ENCODE measurements around the gene PRR29.

PRR29 gene

DNA sequence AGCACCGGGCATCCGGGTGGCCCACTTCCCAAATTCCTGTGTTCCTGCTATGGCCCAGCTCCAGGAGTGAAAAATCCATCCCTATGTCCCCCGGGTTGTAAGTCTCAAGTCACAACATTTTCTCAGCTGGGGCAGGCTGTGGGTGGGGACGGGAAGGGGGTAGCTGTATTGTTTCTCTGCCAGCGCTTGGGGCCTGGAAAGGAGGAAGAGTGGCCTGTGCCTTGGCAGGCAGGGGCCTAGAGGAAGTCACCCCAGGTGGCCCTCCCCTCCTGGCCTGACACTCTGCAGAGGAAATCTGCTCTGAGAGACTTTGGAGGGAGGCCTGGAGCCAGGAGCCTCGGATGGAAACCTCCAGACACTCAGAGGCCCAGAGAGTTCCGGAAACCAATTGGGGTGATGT is 14.8 kb upstream of the PRR29 start:
- no peak overlapping the region for H3K4me3 ChIP-seq (ENCODE audit: low read depth, low read length, poor library complexity, severe bottlenecking)
- H4K20me1 ChIP-seq (ENCODE audit: insufficient read depth, low read length), result no peaks in the 10 kb centered on the region
- H2AFZ ChIP-seq (ENCODE audit: low read length), result no peak overlapping the region
- no peaks in the 10 kb centered on the region for H3K4me1 ChIP-seq (ENCODE audit: insufficient read depth, low read length, severe bottlenecking)
- no peak overlapping the region for H3K9ac ChIP-seq (ENCODE audit: low read length)
- no peaks in the 10 kb centered on the region for H3K9me2 ChIP-seq (ENCODE audit: low read depth, low read length)
- no peak for TF ChIP-seq EZH2 (IDR thresholded peaks at IDR 0.05; ENCODE audit: borderline replicate concordance, low read length)
- TF ChIP-seq, protein P1, sequence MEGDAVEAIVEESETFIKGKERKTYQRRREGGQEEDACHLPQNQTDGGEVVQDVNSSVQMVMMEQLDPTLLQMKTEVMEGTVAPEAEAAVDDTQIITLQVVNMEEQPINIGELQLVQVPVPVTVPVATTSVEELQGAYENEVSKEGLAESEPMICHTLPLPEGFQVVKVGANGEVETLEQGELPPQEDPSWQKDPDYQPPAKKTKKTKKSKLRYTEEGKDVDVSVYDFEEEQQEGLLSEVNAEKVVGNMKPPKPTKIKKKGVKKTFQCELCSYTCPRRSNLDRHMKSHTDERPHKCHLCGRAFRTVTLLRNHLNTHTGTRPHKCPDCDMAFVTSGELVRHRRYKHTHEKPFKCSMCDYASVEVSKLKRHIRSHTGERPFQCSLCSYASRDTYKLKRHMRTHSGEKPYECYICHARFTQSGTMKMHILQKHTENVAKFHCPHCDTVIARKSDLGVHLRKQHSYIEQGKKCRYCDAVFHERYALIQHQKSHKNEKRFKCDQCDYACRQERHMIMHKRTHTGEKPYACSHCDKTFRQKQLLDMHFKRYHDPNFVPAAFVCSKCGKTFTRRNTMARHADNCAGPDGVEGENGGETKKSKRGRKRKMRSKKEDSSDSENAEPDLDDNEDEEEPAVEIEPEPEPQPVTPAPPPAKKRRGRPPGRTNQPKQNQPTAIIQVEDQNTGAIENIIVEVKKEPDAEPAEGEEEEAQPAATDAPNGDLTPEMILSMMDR (IDR thresholded peaks at IDR 0.05; ENCODE audit: low read length), result no peak
- no peaks in the 10 kb centered on the region for H3K79me2 ChIP-seq (ENCODE audit: insufficient read depth, low read length)
- H3K9me3 ChIP-seq (ENCODE audit: low read length), result peaks cover 14% of the 10 kb centered on the region
- no peaks in the 10 kb centered on the region for H3K36me3 ChIP-seq (ENCODE audit: insufficient read depth, low read length)
- peaks cover 4% of the 10 kb centered on the region; the same call in 1 of the 2 replicates for H3K27me3 ChIP-seq (ENCODE audit: insufficient read depth, low read length)
- H3F3A ChIP-seq (ENCODE audit: insufficient read depth, low read length), result no peaks in the 10 kb centered on the region
- no peak overlapping the region for H3K4me2 ChIP-seq (ENCODE audit: low read length)
- H3K27ac ChIP-seq (ENCODE audit: low read depth, low read length, poor library complexity, severe bottlenecking), result no peak overlapping the region

DNA sequence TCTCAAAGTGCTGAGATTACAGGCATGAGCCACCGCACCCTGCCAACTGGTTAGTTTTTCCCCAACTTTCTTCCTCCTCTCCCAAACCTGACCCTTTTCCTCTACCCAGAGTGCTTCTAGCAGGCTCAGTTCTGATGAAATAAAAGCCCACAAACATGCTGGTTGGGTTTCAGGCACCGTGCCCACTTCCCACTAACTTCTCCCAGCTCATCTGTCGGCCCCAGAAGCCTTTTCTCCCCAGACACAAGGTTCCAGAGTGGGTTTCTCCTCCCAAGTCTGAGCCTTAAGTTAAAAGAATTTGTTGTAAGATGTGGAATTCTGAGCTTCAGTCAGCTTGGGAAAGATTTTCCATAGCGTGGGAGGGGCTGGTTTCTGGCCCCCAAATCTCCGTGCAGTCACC is 13.9 kb upstream of the PRR29 start:
- Histone ChIP-seq H3K4me1 (ENCODE audit: insufficient read depth, low read length, severe bottlenecking) (no peaks in the 10 kb centered on the region), H3K4me2 (ENCODE audit: low read length) (no peak overlapping the region), H3K27ac (ENCODE audit: low read depth, low read length, poor library complexity, severe bottlenecking) (no peak overlapping the region), H3K9me3 (ENCODE audit: low read length) (peaks cover 14% of the 10 kb centered on the region), H3K9me2 (ENCODE audit: low read depth, low read length) (no peaks in the 10 kb centered on the region), H3K79me2 (ENCODE audit: insufficient read depth, low read length) (no peaks in the 10 kb centered on the region), H4K20me1 (ENCODE audit: insufficient read depth, low read length) (no peaks in the 10 kb centered on the region), H3K9ac (ENCODE audit: low read length) (no peak overlapping the region), H3K4me3 (ENCODE audit: low read depth, low read length, poor library complexity, severe bottlenecking) (no peak overlapping the region), H3F3A (ENCODE audit: insufficient read depth, low read length) (no peaks in the 10 kb centered on the region), H3K36me3 (ENCODE audit: insufficient read depth, low read length) (no peaks in the 10 kb centered on the region), H3K27me3 (ENCODE audit: insufficient read depth, low read length) (peaks cover 4% of the 10 kb centered on the region; the same call in 1 of the 2 replicates), H2AFZ (ENCODE audit: low read length) (no peak overlapping the region)
- TF ChIP-seq, protein P1 (IDR thresholded peaks at IDR 0.05; ENCODE audit: low read length), result no peak
- TF ChIP-seq EZH2 (IDR thresholded peaks at IDR 0.05; ENCODE audit: borderline replicate concordance, low read length), result no peak

DNA sequence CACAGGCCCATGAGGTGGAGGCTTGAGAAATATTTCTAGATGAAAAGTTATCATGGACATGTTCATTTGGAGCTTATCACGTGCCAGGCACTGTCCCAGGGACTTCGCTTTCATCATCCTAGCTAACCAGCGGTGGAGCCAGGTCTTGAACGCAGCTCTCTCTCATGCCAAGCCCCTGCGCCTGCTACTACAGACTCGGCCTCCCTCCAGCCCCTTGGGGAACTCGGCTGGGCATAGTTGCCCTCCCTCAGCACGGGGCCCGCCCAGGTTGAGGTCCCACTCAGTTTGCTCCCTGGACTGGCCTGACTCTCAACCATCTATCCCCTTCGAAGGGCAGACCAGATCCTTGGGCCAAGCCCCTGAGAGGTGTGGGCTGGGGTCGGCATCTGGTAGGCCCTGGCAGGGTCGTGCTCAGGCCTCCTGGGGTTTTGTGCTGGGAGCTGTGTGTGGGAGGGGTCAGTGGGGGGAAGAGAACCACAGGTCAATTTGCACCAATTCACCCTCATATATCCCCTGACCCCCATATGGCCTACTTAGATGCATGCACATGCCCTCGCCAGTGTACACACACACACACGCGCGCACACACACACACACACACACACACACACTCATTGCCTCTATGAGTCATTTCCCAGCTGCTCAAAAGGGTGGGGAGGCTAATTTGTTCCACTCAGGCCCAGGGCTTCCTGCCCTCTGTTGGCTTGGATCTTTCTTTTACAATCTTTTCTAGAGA is 13.3 kb upstream of the PRR29 start:
- Histone ChIP-seq H3K36me3 (ENCODE audit: insufficient read depth, low read length) (no peaks in the 10 kb centered on the region), H3K4me1 (ENCODE audit: insufficient read depth, low read length, severe bottlenecking) (no peaks in the 10 kb centered on the region), H3F3A (ENCODE audit: insufficient read depth, low read length) (no peaks in the 10 kb centered on the region), H3K9ac (ENCODE audit: low read length) (no peak overlapping the region), H3K27me3 (ENCODE audit: insufficient read depth, low read length) (peaks cover 4% of the 10 kb centered on the region; the same call in 1 of the 2 replicates), H3K79me2 (ENCODE audit: insufficient read depth, low read length) (no peaks in the 10 kb centered on the region), H3K4me3 (ENCODE audit: low read depth, low read length, poor library complexity, severe bottlenecking) (no peak overlapping the region), H3K9me2 (ENCODE audit: low read depth, low read length) (no peaks in the 10 kb centered on the region), H3K9me3 (ENCODE audit: low read length) (peaks cover 14% of the 10 kb centered on the region), H2AFZ (ENCODE audit: low read length) (no peak overlapping the region), H3K27ac (ENCODE audit: low read depth, low read length, poor library complexity, severe bottlenecking) (no peak overlapping the region), H3K4me2 (ENCODE audit: low read length) (no peak overlapping the region), H4K20me1 (ENCODE audit: insufficient read depth, low read length) (no peaks in the 10 kb centered on the region)
- TF ChIP-seq, protein P1 (IDR thresholded peaks at IDR 0.05; ENCODE audit: low read length), result no peak
- no peak for TF ChIP-seq EZH2 (IDR thresholded peaks at IDR 0.05; ENCODE audit: borderline replicate concordance, low read length)
